CD4-positive, alpha-beta T cell (primary cell): ENCODE results near the gene EFR3B. TPM values are rescaled to one million over a fixed set of nuclear protein-coding genes. Genes with fewer than 3 reads are reported as not detected.
"Not testable (repeated sequence)": the region's sequence is repeated elsewhere in the genome, so short reads cannot be mapped to it uniquely, and the experiment has no call there.

Source experiments
- ATAC-seq: fragments of 200-7000 bp; cut with Tn5 transposase; one replicate; pipeline ENCODE4 v1.10.0; 2022; ENCODE audit warnings: mild to moderate bottlenecking; ENCODE audit not compliant: poor library complexity
- CTCF ChIA-PET: fragments of 350-600 bp; sonication (Branson Sonifier 250); formaldehyde crosslinking; loops from one replicate; lab custom pipeline; 2021; ENCODE audit warnings: antibody characterized with exemption, inconsistent platforms; lab: Charles Lee
- POLR2A ChIA-PET: fragments of 350-600 bp; sonication (Branson Sonifier 250); formaldehyde crosslinking; loops from one replicate; lab custom pipeline; 2021; ENCODE audit warnings: antibody characterized with exemption, inconsistent platforms; lab: Charles Lee
- DNase-seq, 14 experiments: peaks; one replicate each; pipeline ENCODE4 v3.0.0-alpha.2; 2013 to 2020; ENCODE audit warnings: mixed read lengths in 2 of 14
- H3K27ac ChIP-seq, 2 donors: one replicate each; pipeline versions ENCODE4 v1.5.1 to v1.7.0; 2013; ENCODE audit warnings: low read length in 2 of 2, low read depth in 1 of 2, mild to moderate bottlenecking in 1 of 2
- H3K27me3 ChIP-seq, 2 experiments: 1 replicate in 1 of 2; 2 replicates in 1 of 2; pipeline versions ENCODE4 v1.6.1 to v1.7.0; 2013; ENCODE audit warnings: low read length in 2 of 2, control low read depth in 1 of 2, mild to moderate bottlenecking in 1 of 2, moderate library complexity in 1 of 2; ENCODE audit not compliant: insufficient read depth in 2 of 2, control insufficient read depth in 1 of 2
- H3K36me3 ChIP-seq: one replicate; pipeline ENCODE4 v1.6.1; 2013; ENCODE audit warnings: low read length, control low read depth; ENCODE audit not compliant: insufficient read depth
- H3K4me1 ChIP-seq: one replicate; pipeline ENCODE4 v1.6.1; 2013; ENCODE audit warnings: low read length, control low read depth; ENCODE audit not compliant: insufficient read depth
- H3K4me3 ChIP-seq: one replicate; pipeline ENCODE4 v1.5.1; 2013; ENCODE audit warnings: mild to moderate bottlenecking, low read length, moderate library complexity
- H3K9me3 ChIP-seq, 2 experiments: 1 replicate in 1 of 2; 2 replicates in 1 of 2; pipeline versions ENCODE4 v1.6.1 to v1.7.0; 2013; ENCODE audit warnings: low read length in 2 of 2, mild to moderate bottlenecking in 2 of 2, control low read depth in 1 of 2, moderate library complexity in 1 of 2; ENCODE audit not compliant: control insufficient read depth in 1 of 2, insufficient read depth in 1 of 2
- H3K27ac Mint-ChIP-seq: one replicate; pipeline ENCODE4 v1.8.0; 2020; ENCODE audit warnings: mixed read lengths
- H3K27me3 Mint-ChIP-seq: one replicate; pipeline ENCODE4 v1.8.0; 2021; ENCODE audit warnings: mixed read lengths
- H3K36me3 Mint-ChIP-seq: one replicate; pipeline ENCODE4 v1.8.0; 2021; ENCODE audit warnings: low read depth, mixed read lengths
- H3K4me1 Mint-ChIP-seq: one replicate; pipeline ENCODE4 v1.8.0; 2021; ENCODE audit warnings: low read depth, mixed read lengths
- H3K4me3 Mint-ChIP-seq: one replicate; pipeline ENCODE4 v1.8.0; 2020; ENCODE audit warnings: mild to moderate bottlenecking, mixed read lengths
- H3K9me3 Mint-ChIP-seq: one replicate; pipeline ENCODE4 v1.8.0; 2020; ENCODE audit warnings: mixed read lengths
- CTCF ChIP-seq: fragments of 200-600 bp; IDR thresholded peaks from one replicate; pipeline ENCODE4 v1.8.0; 2022; ENCODE audit warnings: antibody characterized with exemption, mild to moderate bottlenecking
- intact Hi-C, 2 experiments: fragments of 100-400 bp; cut with DNase I in 1 of 2; cut with micrococcal nuclease in 1 of 2; formaldehyde crosslinking; loops; one replicate each; pipeline versions ENCODE4 v1.15.1 to v1.9.0; 2023 to 2025; cut with DNase I, micrococcal nuclease
- total RNA-seq, 174 experiments: library from RNA in 2 of 174; stranded (reverse) in 2 of 174; gene quantifications; one replicate each; pipeline ENCODE4 v1.2.3 and lab custom pipeline; 2021 to 2026

Gene EFR3B
- total RNA-seq, 2 experiments from 2014 or later, result 0.11 TPM; not detected in 1

GRCh38 chr2:25098056-25098455, 56.2 kb downstream of the EFR3B start:
- POLR2A ChIA-PET, result no interaction called here
- no peak for DNase-seq
- Mint-ChIP-seq H3K36me3 (no peaks in the 10 kb centered on the region), H3K27me3 (no peaks in the 10 kb centered on the region), H3K4me1 (no peaks in the 10 kb centered on the region), H3K4me3 (no peak overlapping the region), H3K9me3 (no peaks in the 10 kb centered on the region), H3K27ac (no peak overlapping the region)
- H3K36me3 ChIP-seq, result no peaks in the 10 kb centered on the region
- intact Hi-C loops, result no loop called here
- no peak for ATAC-seq
- no peaks in the 10 kb centered on the region for H3K4me1 ChIP-seq
- no peaks in the 10 kb centered on the region for H3K27me3 ChIP-seq
- TF ChIP-seq CTCF, result no peak
- H3K4me3 ChIP-seq, result no peak overlapping the region
- no peak overlapping the region for H3K27ac ChIP-seq
- no peaks in the 10 kb centered on the region for H3K9me3 ChIP-seq
- CTCF ChIA-PET, result no interaction called here

GRCh38 chr2:25098670-25099486, 57.0 kb downstream of the EFR3B start:
- intact Hi-C loops, result no loop called here
- ChIA-PET CTCF (no interaction called here), POLR2A (no interaction called here)

GRCh38 chr2:25102352-25102751, 60.5 kb downstream of the EFR3B start:
- H3K4me3 ChIP-seq, H3K9me3 ChIP-seq, POLR2A ChIA-PET, H3K27ac ChIP-seq, DNase-seq, H3K36me3 ChIP-seq, H3K27ac Mint-ChIP-seq, H3K4me1 ChIP-seq, intact Hi-C loops, H3K36me3 Mint-ChIP-seq, H3K9me3 Mint-ChIP-seq, H3K4me3 Mint-ChIP-seq, ATAC-seq, H3K27me3 ChIP-seq, H3K27me3 Mint-ChIP-seq, H3K4me1 Mint-ChIP-seq: not testable (repeated sequence)
- CTCF ChIA-PET, result interaction anchor here (0.6 kb wide), 1 partner anchor 57 kb away, joined by 3 read pairs; no protein-coding TSS in a partner anchor

More at GRCh38 chr2:25098670-25099486, 57.0 kb downstream of the EFR3B start:
- DNase-seq (no peak), ATAC-seq (no peak)
- H3K36me3 ChIP-seq, result no peaks in the 10 kb centered on the region
- no peaks in the 10 kb centered on the region for H3K27me3 ChIP-seq
- no peak for TF ChIP-seq CTCF
- Mint-ChIP-seq H3K4me1 (no peaks in the 10 kb centered on the region), H3K27ac (no peak overlapping the region), H3K27me3 (no peaks in the 10 kb centered on the region), H3K4me3 (no peak overlapping the region), H3K36me3 (no peaks in the 10 kb centered on the region), H3K9me3 (no peaks in the 10 kb centered on the region)
- H3K4me1 ChIP-seq, result no peaks in the 10 kb centered on the region
- H3K9me3 ChIP-seq, result peaks cover 0 to 5% of the 10 kb centered on the region in 2 experiments
- H3K4me3 ChIP-seq, result no peak overlapping the region
- H3K27ac ChIP-seq, result no peak overlapping the region
